NCI-H524 (cell line): ENCODE results near the gene MAMLD1.

Experiments
- DNase-seq, 2 experiments: peaks; one replicate each; lab custom pipeline; 2025; lab: John Stamatoyannopoulos, UW

MAMLD1 gene

GRCh38 chrX:150459196-150459595 lies 96.1 kb downstream of the MAMLD1 start:
- no peak for DNase-seq

GRCh38 chrX:150460063-150460462 lies 96.9 kb downstream of the MAMLD1 start:
- DNase-seq = no peak

GRCh38 chrX:150460781-150461180 lies 97.7 kb downstream of the MAMLD1 start:
- peak in 1 of 2 experiments; percentile 4 for DNase-seq

GRCh38 chrX:150463566-150463965 lies 100.4 kb downstream of the MAMLD1 start:
- DNase-seq = no peak

GRCh38 chrX:150464001-150464400 lies 100.9 kb downstream of the MAMLD1 start:
- DNase-seq = no peak

DNA sequence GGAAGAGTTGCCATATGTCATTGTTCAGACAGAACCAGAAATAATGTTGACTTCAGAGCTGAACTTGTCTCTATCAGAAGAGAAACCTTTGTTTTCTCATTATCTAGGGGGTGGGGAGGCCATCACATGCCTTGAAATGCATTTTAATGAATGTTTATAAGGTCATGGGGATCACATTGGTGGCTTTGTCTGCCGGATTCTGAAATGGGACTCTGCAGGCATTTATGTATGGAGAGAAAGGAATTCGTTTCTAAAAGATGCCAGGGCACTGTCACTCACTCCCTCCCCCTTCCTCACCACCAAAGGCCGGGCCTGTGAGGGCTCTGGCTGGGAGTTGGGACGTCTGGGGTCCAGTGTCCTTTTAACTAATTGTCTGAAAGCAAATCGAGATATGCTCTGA lies 102.2 kb downstream of the MAMLD1 start:
- no peak for DNase-seq

DNA sequence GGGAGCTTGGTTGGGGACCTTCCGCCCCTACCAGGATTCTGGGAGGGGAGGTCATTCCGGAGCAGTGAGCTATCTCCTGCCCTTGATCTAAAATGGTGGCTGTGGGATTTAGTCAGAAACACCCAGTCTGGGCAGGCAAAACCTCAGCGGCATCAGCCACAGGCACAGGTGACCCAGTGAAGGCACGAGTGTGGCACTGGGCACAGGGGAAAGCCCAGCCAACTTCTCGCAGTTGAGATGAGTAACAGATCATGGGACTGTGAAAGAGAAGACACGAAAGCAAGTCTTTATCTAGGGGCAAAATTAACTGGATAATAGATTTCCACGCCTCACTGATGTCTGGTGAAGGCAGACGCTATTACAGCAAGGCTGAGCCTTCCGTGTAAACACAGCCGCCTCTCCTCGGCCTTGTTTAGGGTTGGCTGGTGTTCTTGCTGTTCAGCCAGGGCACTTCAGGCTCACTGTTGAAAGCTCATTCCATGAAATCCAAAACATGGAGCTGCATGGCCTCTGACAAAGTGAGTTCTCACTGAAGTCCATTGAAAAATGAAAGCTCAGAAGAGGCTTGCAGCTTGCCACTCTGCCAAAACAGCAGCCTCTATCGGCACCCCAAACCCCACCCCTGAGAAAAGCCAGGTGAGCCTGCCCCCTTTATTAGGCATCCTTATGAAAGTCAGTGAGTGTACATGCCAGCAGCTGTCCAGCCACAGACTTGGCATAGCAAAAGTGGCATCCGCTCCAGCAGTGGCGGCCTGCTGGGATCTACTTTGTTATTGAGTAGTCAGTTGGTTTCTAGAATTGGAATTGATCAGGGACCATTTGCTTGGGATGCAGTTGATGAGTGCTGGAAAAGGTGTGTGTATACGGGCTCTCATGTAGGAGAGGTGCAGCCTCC lies 103.0 kb downstream of the MAMLD1 start:
- no peak for DNase-seq

GRCh38 chrX:150472306-150472705 lies 109.2 kb downstream of the MAMLD1 start:
- DNase-seq = no peak

GRCh38 chrX:150473371-150473770 lies 110.3 kb downstream of the MAMLD1 start:
- no peak for DNase-seq

DNA sequence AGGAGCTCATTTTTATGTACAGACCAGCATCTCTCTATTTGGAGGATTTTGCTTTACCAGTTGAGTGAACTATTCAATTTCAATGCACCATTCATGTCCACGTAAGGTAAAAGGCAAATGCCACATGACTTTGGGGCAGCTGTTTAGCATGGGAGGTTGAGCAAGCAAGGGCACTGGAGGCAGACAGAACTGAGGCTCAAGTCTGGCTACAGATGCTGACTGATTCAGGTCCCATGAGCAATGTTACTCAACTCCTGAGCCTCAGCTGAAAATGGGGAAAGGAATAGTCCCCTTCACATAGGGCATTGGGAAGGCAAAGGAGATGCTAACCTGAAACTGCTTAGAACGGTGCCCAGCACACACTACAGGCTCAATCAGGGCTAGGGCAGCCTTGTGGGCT lies 112.3 kb downstream of the MAMLD1 start:
- DNase-seq = no peak

GRCh38 chrX:150476164-150476699 lies 113.1 kb downstream of the MAMLD1 start:
- peak in 1 of 2 experiments; percentile 1 for DNase-seq

- DNase-seq = no peak
Measured at GRCh38 chrX:150477371-150477770, 114.3 kb downstream of the MAMLD1 start.

DNA sequence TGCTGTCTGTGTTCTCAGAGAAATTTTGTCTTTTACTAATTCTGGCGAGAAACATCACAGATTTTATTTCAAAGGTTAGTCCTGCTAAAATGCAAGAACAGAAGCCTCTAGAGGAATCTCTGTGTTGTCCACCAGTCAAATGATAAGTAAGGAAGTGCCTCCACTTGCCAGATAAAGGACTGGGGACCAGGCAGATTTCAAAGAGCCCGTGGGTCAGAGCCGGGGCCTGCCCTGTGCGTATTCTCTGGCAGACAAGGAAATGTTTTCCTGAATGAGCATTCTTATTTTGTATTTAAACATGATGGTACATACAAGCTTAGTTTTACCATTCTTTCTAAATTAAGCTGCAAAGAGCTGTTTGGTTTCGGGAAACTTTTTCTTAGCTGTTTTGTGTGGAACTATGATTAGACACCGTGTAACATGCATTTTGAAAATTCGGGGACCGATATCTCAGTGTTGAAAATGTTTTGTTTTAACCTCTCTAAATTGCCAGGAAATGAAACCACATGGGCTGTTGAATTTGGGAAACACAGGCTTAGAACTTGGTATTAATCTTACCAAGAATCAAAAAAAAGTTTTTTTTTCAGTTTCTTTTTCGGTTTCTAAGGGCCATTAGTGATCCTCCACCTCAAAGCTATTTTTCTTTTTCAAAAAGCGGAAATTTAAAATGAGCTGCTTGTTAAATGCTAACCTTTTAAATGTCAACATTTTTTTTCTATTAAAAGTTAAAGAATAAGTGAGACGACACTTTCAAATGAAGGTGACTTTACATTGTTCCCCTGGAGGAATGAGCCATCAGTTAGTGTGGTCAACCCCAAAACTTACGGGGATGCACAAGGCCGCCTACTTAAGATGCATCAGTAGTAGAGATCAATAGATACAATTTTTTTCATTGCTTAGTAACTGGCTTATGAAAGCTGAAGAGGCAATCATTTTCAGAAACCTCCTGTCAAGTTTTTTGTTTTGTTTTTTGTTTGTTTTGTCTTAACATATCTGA lies 115.7 kb downstream of the MAMLD1 start:
- no peak for DNase-seq

DNA sequence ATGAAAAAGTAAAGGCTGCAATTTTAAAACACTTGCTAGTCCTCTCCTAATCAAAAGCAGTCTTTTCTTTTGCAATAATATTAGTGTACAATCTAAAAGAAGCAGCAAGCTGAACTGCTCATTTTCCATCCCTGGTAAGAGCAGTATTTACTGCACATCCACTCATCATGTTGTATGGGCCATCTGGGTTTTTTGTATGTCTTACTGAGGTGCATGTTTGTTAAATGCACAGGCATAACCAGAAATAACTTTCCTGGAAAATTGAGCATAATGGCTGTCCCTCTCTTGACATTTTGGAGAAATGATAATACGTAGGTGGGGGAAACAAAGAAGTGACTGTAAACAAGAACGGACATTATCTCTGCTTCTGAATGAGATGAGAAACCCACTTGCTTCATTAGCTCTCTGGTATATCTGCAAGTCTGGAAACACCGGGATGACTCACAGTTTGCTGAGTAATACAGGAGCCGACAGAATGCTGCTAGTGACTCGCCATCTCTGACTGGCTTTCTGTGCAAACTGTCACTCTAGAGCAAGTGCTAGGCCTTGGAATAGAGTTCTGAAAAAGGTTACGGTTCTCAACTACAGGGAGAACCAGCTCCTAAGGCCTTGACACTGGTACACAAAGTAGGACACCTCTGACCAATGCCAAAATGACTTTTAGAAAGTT lies 119.6 kb downstream of the MAMLD1 start:
- DNase-seq = no peak

- DNase-seq = no peak
Measured at GRCh38 chrX:150483356-150483985, 120.4 kb downstream of the MAMLD1 start.

DNA sequence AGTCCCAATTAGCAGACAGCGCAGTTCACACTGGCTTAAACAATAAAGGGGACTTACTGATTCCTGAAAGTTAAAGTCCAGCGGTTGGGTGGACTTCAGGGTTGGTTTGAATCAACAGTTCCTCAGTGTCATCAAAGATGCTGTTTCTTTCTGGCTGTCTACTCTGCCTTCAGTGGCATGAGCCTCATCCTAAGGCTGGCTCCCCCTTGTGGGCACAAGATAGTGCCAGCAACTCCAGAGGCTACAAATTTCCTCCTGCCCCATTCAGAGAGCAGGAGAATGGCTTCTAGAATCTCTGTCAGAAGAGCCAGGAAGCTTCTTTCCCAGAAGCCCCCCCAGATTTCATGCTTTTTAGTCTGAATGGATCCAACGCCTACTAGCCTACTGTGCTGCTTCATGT lies 122.9 kb downstream of the MAMLD1 start:
- peak; percentile 9 to 42 for DNase-seq

GRCh38 chrX:150487369-150488094 lies 124.4 kb downstream of the MAMLD1 start:
- DNase-seq = no peak

DNA sequence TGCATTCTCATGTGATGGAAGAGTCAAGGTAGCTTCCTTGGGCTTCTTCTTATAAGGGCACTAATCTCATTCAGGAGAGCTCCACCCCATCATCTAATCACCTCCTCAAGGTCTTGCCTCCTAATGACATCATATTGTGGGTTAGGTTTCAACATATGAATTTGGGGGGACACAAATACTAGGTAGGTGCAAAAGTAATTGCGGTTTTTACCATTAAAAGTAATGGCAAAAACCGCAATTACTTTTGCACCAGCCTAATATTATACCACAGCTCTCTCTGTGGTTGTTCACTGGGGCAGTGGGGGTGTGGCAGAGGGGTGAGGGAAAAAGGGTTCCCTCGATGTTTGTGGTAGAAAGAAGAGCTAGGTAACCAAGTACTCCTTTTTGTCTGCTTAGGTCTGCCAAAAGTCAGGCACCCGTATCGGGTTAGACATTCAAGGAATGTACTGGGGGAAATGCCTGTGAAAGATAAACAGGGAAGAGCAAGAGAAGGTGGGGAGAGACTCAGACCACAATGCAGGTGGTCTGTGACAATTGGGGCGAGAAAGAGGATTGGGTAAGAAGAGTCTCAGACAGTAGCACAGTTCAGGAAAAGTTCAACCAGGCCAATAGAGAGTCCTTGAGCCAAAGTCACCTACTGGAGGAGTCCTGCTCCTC lies 126.4 kb downstream of the MAMLD1 start:
- no peak for DNase-seq

DNA sequence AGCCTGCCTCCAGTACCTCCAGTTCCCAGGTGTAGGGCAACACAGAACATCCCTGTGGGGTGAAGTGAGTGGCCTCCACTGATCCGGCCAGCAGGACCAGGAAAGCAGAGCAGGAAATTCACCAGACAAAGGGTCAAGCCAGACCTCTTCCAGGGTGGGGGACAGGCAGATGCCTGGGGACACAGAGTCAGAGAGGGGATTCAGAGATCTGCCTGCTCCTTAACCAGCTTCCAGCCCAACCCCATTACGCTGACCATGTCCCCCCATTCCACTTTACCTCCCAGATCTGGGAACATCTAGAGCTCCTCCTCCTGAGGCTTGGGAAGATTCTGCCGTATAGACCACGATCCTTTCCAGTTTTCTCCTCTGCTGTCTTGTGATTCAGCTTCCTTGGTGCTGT lies 132.4 kb downstream of the MAMLD1 start:
- DNase-seq = no peak

- DNase-seq = no peak
Measured at GRCh38 chrX:150499240-150499639, 136.1 kb downstream of the MAMLD1 start.
